Fibroblast of lung (primary cell): ENCODE measurements around the gene CCSER2. TPM values are rescaled to one million over a fixed set of nuclear protein-coding genes. Genes with fewer than 3 reads are reported as not detected.
A peak's percentile ranks its signal among the peaks of the same experiment; 100 is the strongest.
"Not testable (repeated sequence)": the region's sequence is repeated elsewhere in the genome, so short reads cannot be mapped to it uniquely, and the experiment has no call there.

Source experiments
- DNase-seq, 2 donors: peaks; one replicate each; pipeline versions ENCODE4 v3.0.0 to v3.0.0-alpha.2; 2010; ENCODE audit warnings: low read depth in 2 of 2
- H2AFZ ChIP-seq: 2 replicates; pipeline ENCODE4 v1.5.1; 2012; ENCODE audit warnings: low read length, control low read depth, inconsistent platforms
- H3K27ac ChIP-seq: 2 replicates; pipeline ENCODE4 v1.5.1; 2011; ENCODE audit warnings: low read length, control low read depth; ENCODE audit not compliant: insufficient read depth
- H3K27me3 ChIP-seq: 2 replicates; pipeline ENCODE4 v1.5.1; 2011; ENCODE audit warnings: mild to moderate bottlenecking, low read length; ENCODE audit not compliant: control insufficient read depth, insufficient read depth
- H3K36me3 ChIP-seq: 2 replicates; pipeline ENCODE4 v1.5.1; 2011; ENCODE audit warnings: low read length; ENCODE audit not compliant: control insufficient read depth, insufficient read depth
- H3K4me1 ChIP-seq: 2 replicates; pipeline ENCODE4 v1.5.1; 2011; ENCODE audit warnings: low read length; ENCODE audit not compliant: control insufficient read depth, insufficient read depth; ENCODE audit errors: extremely low read depth
- H3K4me2 ChIP-seq: 2 replicates; pipeline ENCODE4 v1.5.1; 2011; ENCODE audit warnings: low read length, control low read depth; ENCODE audit not compliant: insufficient read depth; ENCODE audit errors: extremely low read depth
- H3K4me3 ChIP-seq, 4 experiments: fragments of 200-600 bp in 1 of 4; sonication (generic) in 1 of 4; replicated peaks in 1 of 4; 2 replicates each; pipeline ENCODE4 v1.5.1; 2011 to 2016; ENCODE audit warnings: low read length in 4 of 4, low read depth in 3 of 4, mild to moderate bottlenecking in 3 of 4, control low read depth in 2 of 4, inconsistent platforms in 1 of 4, mixed read lengths in 1 of 4; ENCODE audit not compliant: insufficient read depth in 1 of 4; ENCODE audit errors: control extremely low read depth in 1 of 4
- H3K79me2 ChIP-seq: 2 replicates; pipeline ENCODE4 v1.5.1; 2012; ENCODE audit warnings: mild to moderate bottlenecking, low read length, inconsistent platforms; ENCODE audit not compliant: control insufficient read depth, insufficient read depth
- H3K9ac ChIP-seq: 2 replicates; pipeline ENCODE4 v1.5.1; 2011; ENCODE audit warnings: mild to moderate bottlenecking, low read length, control low read depth; ENCODE audit not compliant: insufficient read depth
- H3K9me3 ChIP-seq: 2 replicates; pipeline ENCODE4 v1.5.1; 2012; ENCODE audit warnings: low read depth, low read length; ENCODE audit not compliant: control insufficient read depth, insufficient read depth
- H4K20me1 ChIP-seq: 2 replicates; pipeline ENCODE4 v1.5.1; 2011; ENCODE audit warnings: low read length; ENCODE audit not compliant: control insufficient read depth, insufficient read depth; ENCODE audit errors: extremely low read depth
- EZH2 ChIP-seq: IDR thresholded peaks from 2 replicates; pipeline ENCODE4 v1.5.1; 2012; ENCODE audit warnings: low read length, control low read depth, mild to moderate bottlenecking; ENCODE audit errors: missing control alignments
- polyA plus RNA-seq, 2 donors: library from polyadenylated mRNA; depleted of rRNA in 1 of 2; stranded (reverse) in 1 of 2; unstranded in 1 of 2; fragments of >200 nt; gene quantifications; 2 replicates each; pipeline ENCODE4 v1.2.1, GENCODE V29; 2011 to 2012; ENCODE audit warnings: missing spikeins in 1 of 2
- total RNA-seq: library from RNA; depleted of rRNA; stranded (reverse); fragments of >200 nt; gene quantifications from 2 replicates; pipeline ENCODE4 v1.2.1, GENCODE V29; 2014
- TF ChIP-seq, protein P1 (sequence below), 2 donors: IDR thresholded peaks in 1 of 2; conservative IDR thresholded peaks in 1 of 2; 1 replicate in 1 of 2; 2 replicates in 1 of 2; pipeline ENCODE4 v1.5.1; 2011 to 2012; ENCODE audit warnings: low read length in 2 of 2, control low read depth in 1 of 2, inconsistent platforms in 1 of 2, low read depth in 1 of 2, mild to moderate bottlenecking in 1 of 2

The CCSER2 gene
- total and polyA plus RNA-seq, 2 donors (not counting 1 experiment from before 2014, with no cell fraction given) = 28.2 to 65.4 TPM

GRCh38 chr10:84523526-84523925 is 195.1 kb downstream of the CCSER2 start:
- Histone ChIP-seq H3K4me3 (no peak overlapping the region), H3K36me3 (no peaks in the 10 kb centered on the region), H3K27me3 (no peaks in the 10 kb centered on the region), H2AFZ (no peak overlapping the region), H3K9me3 (no peaks in the 10 kb centered on the region), H3K4me1 (no peaks in the 10 kb centered on the region), H3K4me2 (no peak overlapping the region), H3K27ac (no peak overlapping the region), H4K20me1 (no peaks in the 10 kb centered on the region), H3K9ac (no peak overlapping the region), H3K79me2 (no peaks in the 10 kb centered on the region)
- no peak for TF ChIP-seq EZH2
- TF ChIP-seq, protein P1, sequence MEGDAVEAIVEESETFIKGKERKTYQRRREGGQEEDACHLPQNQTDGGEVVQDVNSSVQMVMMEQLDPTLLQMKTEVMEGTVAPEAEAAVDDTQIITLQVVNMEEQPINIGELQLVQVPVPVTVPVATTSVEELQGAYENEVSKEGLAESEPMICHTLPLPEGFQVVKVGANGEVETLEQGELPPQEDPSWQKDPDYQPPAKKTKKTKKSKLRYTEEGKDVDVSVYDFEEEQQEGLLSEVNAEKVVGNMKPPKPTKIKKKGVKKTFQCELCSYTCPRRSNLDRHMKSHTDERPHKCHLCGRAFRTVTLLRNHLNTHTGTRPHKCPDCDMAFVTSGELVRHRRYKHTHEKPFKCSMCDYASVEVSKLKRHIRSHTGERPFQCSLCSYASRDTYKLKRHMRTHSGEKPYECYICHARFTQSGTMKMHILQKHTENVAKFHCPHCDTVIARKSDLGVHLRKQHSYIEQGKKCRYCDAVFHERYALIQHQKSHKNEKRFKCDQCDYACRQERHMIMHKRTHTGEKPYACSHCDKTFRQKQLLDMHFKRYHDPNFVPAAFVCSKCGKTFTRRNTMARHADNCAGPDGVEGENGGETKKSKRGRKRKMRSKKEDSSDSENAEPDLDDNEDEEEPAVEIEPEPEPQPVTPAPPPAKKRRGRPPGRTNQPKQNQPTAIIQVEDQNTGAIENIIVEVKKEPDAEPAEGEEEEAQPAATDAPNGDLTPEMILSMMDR (conservative IDR thresholded peaks at IDR 0.05 in 1 of 2, IDR thresholded peaks at IDR 0.05 in 1 of 2; ENCODE audit: low read depth in 1 of 2, low read length in 2 of 2) = no peak
- DNase-seq = peak in 1 of 2 donors; percentile 13

- no peak overlapping the region for H2AFZ ChIP-seq
- TF ChIP-seq EZH2 = no peak
- H3K4me2 ChIP-seq = no peak overlapping the region
- no peak overlapping the region for H3K9ac ChIP-seq
- no peaks in the 10 kb centered on the region for H3K36me3 ChIP-seq
- no peaks in the 10 kb centered on the region for H3K79me2 ChIP-seq
- H3K4me3 ChIP-seq = no peak overlapping the region
- H4K20me1 ChIP-seq = no peaks in the 10 kb centered on the region
- no peak overlapping the region for H3K27ac ChIP-seq
- H3K9me3 ChIP-seq = no peaks in the 10 kb centered on the region
- no peak for DNase-seq
- H3K4me1 ChIP-seq = no peaks in the 10 kb centered on the region
- H3K27me3 ChIP-seq = no peaks in the 10 kb centered on the region
Measured at GRCh38 chr10:84524435-84524834, 196.0 kb downstream of the CCSER2 start.

GRCh38 chr10:84525120-84525806 is 196.9 kb downstream of the CCSER2 start:
- Histone ChIP-seq H4K20me1 (no peaks in the 10 kb centered on the region), H3K27ac (no peak overlapping the region), H3K4me3 (no peak overlapping the region), H3K36me3 (no peaks in the 10 kb centered on the region), H3K9ac (no peak overlapping the region), H3K4me2 (no peak overlapping the region), H3K4me1 (no peaks in the 10 kb centered on the region), H3K79me2 (no peaks in the 10 kb centered on the region), H2AFZ (no peak overlapping the region), H3K9me3 (no peaks in the 10 kb centered on the region), H3K27me3 (no peaks in the 10 kb centered on the region)
- DNase-seq = peak in 1 of 2 donors; percentile 45
- TF ChIP-seq, protein P1 (conservative IDR thresholded peaks at IDR 0.05 in 1 of 2, IDR thresholded peaks at IDR 0.05 in 1 of 2; ENCODE audit: low read depth in 1 of 2, low read length in 2 of 2) = no peak
- no peak for TF ChIP-seq EZH2

DNA sequence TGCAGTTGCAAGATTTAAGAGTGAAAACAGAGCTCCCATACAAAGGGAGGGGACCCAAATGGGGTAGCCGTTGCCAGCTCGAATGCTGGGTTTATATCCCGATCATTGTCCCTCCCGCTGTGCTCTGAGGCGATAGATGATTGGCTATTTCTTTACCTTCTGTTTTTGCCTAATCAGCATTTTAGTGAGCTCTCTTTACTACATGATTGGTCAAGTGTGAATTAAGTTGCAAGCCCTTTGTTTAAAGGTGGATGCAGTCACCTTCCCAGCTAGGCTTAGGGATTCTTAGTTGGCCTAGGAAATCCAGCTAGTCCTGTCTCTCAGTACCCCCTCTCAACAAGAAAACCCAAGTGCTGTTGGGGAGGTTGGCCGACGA is 197.4 kb downstream of the CCSER2 start:
- not testable (repeated sequence) for H3K36me3 ChIP-seq, H3K4me3 ChIP-seq, H3K4me2 ChIP-seq, H3K27ac ChIP-seq, DNase-seq, H3K79me2 ChIP-seq, H3K9ac ChIP-seq, H4K20me1 ChIP-seq, H2AFZ ChIP-seq, H3K4me1 ChIP-seq, H3K9me3 ChIP-seq, H3K27me3 ChIP-seq

DNA sequence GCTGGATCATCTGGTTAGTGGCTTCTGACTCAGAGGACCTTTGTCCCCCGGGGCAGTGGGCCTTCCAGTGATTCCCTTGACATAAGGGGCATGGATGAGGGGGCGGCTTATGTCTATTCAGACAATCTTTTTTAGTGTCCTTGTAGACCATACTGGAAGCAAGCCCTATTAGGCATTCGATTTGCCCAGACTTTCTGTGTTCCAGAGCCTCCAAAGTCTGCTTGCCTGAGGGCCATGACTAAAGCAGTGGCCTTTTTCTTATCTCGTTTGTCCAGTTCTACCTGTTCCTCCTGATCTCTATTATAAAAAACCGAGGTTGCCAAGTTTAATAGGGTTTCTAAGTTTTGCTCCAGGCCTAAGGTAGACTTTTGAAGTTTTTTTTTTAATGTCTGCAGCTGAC is 199.0 kb downstream of the CCSER2 start:
- not testable (repeated sequence) for H3K9ac ChIP-seq, H3K27ac ChIP-seq, H4K20me1 ChIP-seq, H3K4me1 ChIP-seq, H2AFZ ChIP-seq, H3K4me3 ChIP-seq, H3K9me3 ChIP-seq, DNase-seq, H3K27me3 ChIP-seq, H3K79me2 ChIP-seq, H3K36me3 ChIP-seq, H3K4me2 ChIP-seq
